Duodenal mucosa (tissue), 2 donors: ENCODE measurements around the gene REPS2.

Experiments
- H3K27ac ChIP-seq: one replicate; pipeline ENCODE4 v1.7.0; 2013; ENCODE audit warnings: low read depth, low read length
- H3K27me3 ChIP-seq, 2 donors: one replicate each; pipeline ENCODE4 v1.7.0; 2013; ENCODE audit warnings: low read length in 2 of 2, control low read depth in 1 of 2; ENCODE audit not compliant: insufficient read depth in 2 of 2, control insufficient read depth in 1 of 2
- H3K36me3 ChIP-seq, 2 donors: one replicate each; pipeline ENCODE4 v1.7.0; 2013; ENCODE audit warnings: low read length in 2 of 2, control low read depth in 1 of 2; ENCODE audit not compliant: insufficient read depth in 2 of 2, control insufficient read depth in 1 of 2
- H3K4me1 ChIP-seq, 2 donors: one replicate each; pipeline ENCODE4 v1.7.0; 2013; ENCODE audit warnings: low read length in 2 of 2, control low read depth in 1 of 2; ENCODE audit not compliant: insufficient read depth in 2 of 2, control insufficient read depth in 1 of 2
- H3K4me3 ChIP-seq, 2 donors: one replicate each; pipeline ENCODE4 v1.7.0; 2013; ENCODE audit warnings: low read length in 2 of 2, low read depth in 1 of 2
- H3K9ac ChIP-seq, 2 donors: one replicate each; pipeline ENCODE4 v1.7.0; 2013; ENCODE audit warnings: low read length in 2 of 2, low read depth in 1 of 2
- H3K9me3 ChIP-seq, 2 donors: one replicate each; pipeline ENCODE4 v1.7.0; 2013; ENCODE audit warnings: low read length in 2 of 2, control low read depth in 1 of 2; ENCODE audit not compliant: control insufficient read depth in 1 of 2

Gene REPS2

DNA sequence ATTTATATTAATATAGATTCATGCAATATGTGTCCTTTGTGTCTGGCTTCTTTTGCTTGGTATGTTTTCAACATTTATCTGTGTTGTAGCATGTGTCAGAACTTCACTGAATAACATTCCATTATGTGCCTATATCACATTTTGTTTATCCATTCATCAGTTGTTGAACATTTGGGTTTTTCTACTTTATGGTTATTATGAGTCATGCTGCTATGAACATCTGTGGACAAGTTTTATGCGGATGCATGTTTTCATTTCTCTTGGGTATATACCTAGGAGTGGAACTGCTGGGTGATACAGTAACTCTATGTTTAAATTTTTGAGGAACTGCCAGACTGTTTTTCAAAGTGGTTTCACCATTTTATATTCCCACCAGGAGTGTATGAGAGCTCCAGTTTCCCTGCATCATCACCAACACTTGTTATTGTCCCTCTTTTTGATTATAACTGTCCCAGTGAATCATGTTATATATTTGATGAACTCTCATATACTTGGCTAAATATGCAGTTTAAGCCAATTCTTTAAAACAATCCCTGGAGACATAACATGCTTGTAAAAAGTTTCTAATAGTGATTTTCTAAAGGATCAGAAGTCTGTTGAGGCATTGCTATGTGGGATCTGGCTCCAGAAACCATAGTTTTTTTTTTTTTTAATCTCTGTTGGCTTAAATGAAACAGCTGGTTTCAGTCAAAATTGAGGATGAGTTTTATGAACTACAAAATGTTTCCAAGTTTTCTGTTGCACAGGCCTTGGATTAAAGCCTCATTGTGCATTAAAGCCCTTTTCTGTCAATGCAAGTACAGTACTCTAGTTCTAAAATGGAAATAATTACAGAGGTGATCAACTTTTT is 21.6 kb upstream of the REPS2 start:
- H3K4me1 ChIP-seq: no peaks in the 10 kb centered on the region
- H3K9ac ChIP-seq: no peak overlapping the region
- H3K36me3 ChIP-seq: no peaks in the 10 kb centered on the region
- H3K9me3 ChIP-seq: no peaks in the 10 kb centered on the region
- H3K4me3 ChIP-seq: no peak overlapping the region
- H3K27me3 ChIP-seq: no peaks in the 10 kb centered on the region
- H3K27ac ChIP-seq: no peak overlapping the region

GRCh38 chrX:16930392-16930791 is 16.1 kb upstream of the REPS2 start:
- Histone ChIP-seq H3K9me3 (no peaks in the 10 kb centered on the region), H3K27me3 (no peaks in the 10 kb centered on the region), H3K36me3 (no peaks in the 10 kb centered on the region), H3K4me3 (no peak overlapping the region), H3K27ac (no peak overlapping the region), H3K4me1 (no peaks in the 10 kb centered on the region), H3K9ac (no peak overlapping the region)

GRCh38 chrX:16931371-16931770 is 15.1 kb upstream of the REPS2 start:
- Histone ChIP-seq H3K9me3 (no peaks in the 10 kb centered on the region), H3K27ac (no peak overlapping the region), H3K36me3 (no peaks in the 10 kb centered on the region), H3K4me3 (no peak overlapping the region), H3K27me3 (no peaks in the 10 kb centered on the region), H3K4me1 (no peaks in the 10 kb centered on the region), H3K9ac (no peak overlapping the region)

- Histone ChIP-seq H3K4me3 (no peak overlapping the region), H3K9ac (no peak overlapping the region), H3K9me3 (no peaks in the 10 kb centered on the region), H3K27me3 (no peaks in the 10 kb centered on the region), H3K4me1 (no peaks in the 10 kb centered on the region), H3K27ac (no peak overlapping the region), H3K36me3 (no peaks in the 10 kb centered on the region)
These were observed 14.4 kb upstream of the REPS2 start for GRCh38 chrX:16931855-16932575.

- Histone ChIP-seq H3K27ac (no peak overlapping the region), H3K27me3 (no peaks in the 10 kb centered on the region), H3K9me3 (no peaks in the 10 kb centered on the region), H3K36me3 (no peaks in the 10 kb centered on the region), H3K4me3 (no peak overlapping the region), H3K9ac (no peak overlapping the region), H3K4me1 (no peaks in the 10 kb centered on the region)
These were observed 12.3 kb upstream of the REPS2 start for GRCh38 chrX:16934185-16934584.

DNA sequence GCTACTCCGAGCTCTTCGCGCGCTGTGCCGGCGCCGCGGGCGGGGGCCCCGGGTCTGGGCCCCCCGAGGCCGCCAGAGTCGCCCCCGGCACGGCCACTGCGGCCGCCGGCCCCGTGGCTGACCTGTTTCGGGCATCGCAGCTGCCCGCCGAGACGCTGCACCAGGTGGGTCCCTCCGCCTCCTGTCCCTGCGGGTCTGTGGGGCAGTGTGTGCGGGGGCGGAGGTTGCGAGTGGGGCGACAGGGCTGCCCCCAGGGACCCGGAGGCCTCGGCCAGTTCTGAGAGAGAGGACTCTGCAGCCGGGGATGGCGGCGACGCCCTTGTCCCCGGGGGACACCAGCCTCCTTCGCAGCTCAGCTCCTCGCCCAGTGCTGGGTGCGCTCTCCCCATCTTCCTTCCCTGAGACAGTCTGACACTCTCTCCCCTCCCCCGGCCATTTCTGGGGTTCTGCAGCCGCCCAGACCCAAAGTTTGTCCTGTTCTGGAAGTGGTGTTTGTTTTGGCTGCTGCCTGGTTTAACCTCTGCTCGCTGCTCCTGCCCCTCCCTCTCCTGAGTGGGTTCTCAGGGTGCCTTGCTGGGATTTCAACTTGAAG is 609 bp downstream of the REPS2 start:
- Histone ChIP-seq H3K9me3 (no peaks in the 10 kb centered on the region), H3K4me1 (peaks cover 0 to 6% of the 10 kb centered on the region in 2 donors), H3K9ac (peak overlapping the region in 1 of 2 donors; percentile 61), H3K27me3 (no peaks in the 10 kb centered on the region), H3K4me3 (peak overlapping the region; percentile 66 to 73), H3K27ac (no peak overlapping the region), H3K36me3 (no peaks in the 10 kb centered on the region)

- Histone ChIP-seq H3K27ac (no peak overlapping the region), H3K4me1 (peaks cover 0 to 6% of the 10 kb centered on the region in 2 donors), H3K36me3 (no peaks in the 10 kb centered on the region), H3K27me3 (no peaks in the 10 kb centered on the region), H3K9ac (no peak overlapping the region), H3K9me3 (no peaks in the 10 kb centered on the region), H3K4me3 (no peak overlapping the region)
These were observed 4.0 kb downstream of the REPS2 start for GRCh38 chrX:16950423-16950822.

- H3K27ac ChIP-seq: no peak overlapping the region
- no peaks in the 10 kb centered on the region for H3K4me1 ChIP-seq
- H3K9ac ChIP-seq: no peak overlapping the region
- no peak overlapping the region for H3K4me3 ChIP-seq
- no peaks in the 10 kb centered on the region for H3K9me3 ChIP-seq
- no peaks in the 10 kb centered on the region for H3K36me3 ChIP-seq
- H3K27me3 ChIP-seq: no peaks in the 10 kb centered on the region
These were observed 7.3 kb downstream of the REPS2 start for GRCh38 chrX:16953606-16954211.

GRCh38 chrX:16957751-16958150 is 11.3 kb downstream of the REPS2 start:
- Histone ChIP-seq H3K27me3 (no peaks in the 10 kb centered on the region), H3K4me3 (no peak overlapping the region), H3K4me1 (no peaks in the 10 kb centered on the region), H3K9me3 (no peaks in the 10 kb centered on the region), H3K27ac (no peak overlapping the region), H3K9ac (no peak overlapping the region), H3K36me3 (no peaks in the 10 kb centered on the region)

DNA sequence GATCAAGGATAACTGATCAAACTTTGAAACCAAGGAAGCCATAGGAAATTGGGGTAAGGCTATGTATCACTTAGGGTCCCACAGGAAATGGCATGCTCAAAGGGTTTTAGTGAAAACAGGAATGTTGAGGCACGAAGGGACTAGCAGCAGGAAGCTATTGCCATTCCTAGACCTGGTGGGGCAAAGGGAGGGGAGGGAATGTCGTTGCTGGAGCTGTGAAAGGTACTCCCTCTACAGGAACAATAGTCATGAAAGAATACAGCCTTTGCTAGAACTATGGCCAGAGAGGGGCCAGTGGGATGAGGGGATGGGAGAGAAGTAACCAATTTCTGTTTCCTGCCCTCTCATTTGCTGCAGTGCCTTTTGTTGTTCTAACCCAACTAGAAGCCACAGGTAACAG is 11.9 kb downstream of the REPS2 start:
- Histone ChIP-seq H3K9ac (no peak overlapping the region), H3K27ac (no peak overlapping the region), H3K9me3 (no peaks in the 10 kb centered on the region), H3K36me3 (no peaks in the 10 kb centered on the region), H3K4me1 (no peaks in the 10 kb centered on the region), H3K27me3 (no peaks in the 10 kb centered on the region), H3K4me3 (no peak overlapping the region)
